ENCODE measurements around the gene POU2F3.

POU2F3 gene

DNA sequence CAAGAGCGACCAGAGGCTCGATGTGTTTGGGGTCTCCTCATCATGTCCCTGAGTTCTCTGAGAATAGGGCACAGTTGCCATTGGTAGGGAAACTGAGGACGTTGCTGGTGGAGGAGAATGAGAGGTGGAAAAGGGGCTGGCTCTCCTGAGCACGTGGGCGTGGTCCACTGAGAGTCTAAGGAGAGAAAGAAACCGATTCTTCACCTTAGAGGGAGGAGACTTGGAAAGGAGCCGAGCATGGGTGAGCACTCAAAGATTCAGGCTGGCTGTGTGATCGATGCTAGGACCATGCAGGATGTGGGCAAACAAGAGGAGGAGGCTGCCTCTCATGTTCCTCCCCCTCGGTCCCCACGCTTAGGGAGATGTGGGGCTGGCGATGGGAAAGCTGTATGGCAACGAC is 65.3 kb downstream of the POU2F3 start:
- no peak for DNase-seq
- intact Hi-C loops (cut with DNase I) = no loop called here

DNA sequence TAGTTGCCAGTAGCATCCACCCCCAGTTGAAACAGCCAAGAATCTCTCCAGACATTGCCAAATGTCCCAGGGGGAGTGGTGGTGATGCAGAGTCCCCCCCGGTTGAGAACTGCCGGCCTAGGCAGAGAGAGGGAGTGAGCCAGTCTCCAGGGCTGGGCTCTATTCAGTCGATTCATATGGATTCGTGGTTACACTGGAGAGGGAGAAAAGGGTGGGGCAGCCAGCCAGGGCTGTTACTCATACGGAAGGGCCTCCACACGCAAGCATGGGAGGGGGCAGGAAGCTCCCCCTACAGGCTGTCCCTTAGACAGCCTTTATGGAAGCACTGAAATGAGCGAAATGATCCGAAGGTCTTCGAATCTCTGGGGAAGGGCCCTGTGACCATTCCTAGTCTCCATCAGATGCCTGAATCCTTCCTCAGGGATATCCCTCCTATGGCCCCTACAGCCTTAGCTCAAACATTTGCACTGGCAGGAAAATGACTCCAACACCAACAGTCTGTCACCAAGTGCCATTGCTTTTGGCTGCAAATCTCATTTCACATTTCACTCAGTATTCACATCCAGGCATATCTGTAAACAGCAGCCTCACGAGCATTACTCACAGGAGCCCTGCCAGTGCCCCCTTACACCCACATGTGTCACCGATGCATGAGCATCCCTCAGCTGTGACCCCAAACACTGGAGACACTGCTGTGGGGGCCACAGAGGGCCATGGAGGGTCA is 66.7 kb downstream of the POU2F3 start:
- intact Hi-C loops (cut with DNase I) = no loop called here
- peak in 1 of 10 donors; percentile 35 for DNase-seq

- intact Hi-C loops (cut with DNase I) = no loop called here
- no peak for DNase-seq
Measured at GRCh38 chr11:120307476-120307875, 67.5 kb downstream of the POU2F3 start.

DNA sequence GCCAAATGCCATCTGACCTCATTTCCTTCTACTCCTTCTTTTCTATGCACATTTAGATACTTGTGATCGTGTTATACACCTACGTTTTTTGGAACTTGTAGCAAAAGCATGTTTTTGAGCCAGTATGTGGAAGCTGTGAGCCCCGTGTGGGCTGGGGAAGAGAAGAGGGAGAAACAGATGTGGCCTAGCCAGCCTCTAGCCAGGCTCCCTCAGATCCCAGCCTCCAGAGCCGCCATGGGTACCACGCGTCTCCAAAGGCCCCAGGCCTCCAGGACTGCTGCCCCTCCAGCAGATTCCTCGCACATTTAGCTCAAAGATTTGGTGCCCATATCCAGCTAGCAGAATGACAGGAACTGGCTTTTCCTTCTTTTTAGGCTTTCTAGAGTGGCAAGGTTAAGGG is 68.1 kb downstream of the POU2F3 start:
- intact Hi-C loops (cut with DNase I) = no loop called here
- DNase-seq = peak in 5 of 10 donors; percentile 22 to 90 (median 83)

GRCh38 chr11:120310870-120311269 is 70.9 kb downstream of the POU2F3 start:
- intact Hi-C loops (cut with DNase I) = no loop called here
- DNase-seq = no peak

- intact Hi-C loops (cut with DNase I) = no loop called here
- DNase-seq = no peak
Measured at GRCh38 chr11:120314861-120315260, 74.9 kb downstream of the POU2F3 start.

GRCh38 chr11:120316880-120317688 is 77.1 kb downstream of the POU2F3 start:
- intact Hi-C loops (cut with DNase I) = no loop called here
- DNase-seq = peak in 2 of 10 donors; percentile 23 to 75

GRCh38 chr11:120317689-120318480 is 77.9 kb downstream of the POU2F3 start:
- intact Hi-C loops (cut with DNase I) = no loop called here
- no peak for DNase-seq

GRCh38 chr11:120318906-120319305 is 79.0 kb downstream of the POU2F3 start:
- intact Hi-C loops (cut with DNase I) = no loop called here
- DNase-seq = no peak

DNA sequence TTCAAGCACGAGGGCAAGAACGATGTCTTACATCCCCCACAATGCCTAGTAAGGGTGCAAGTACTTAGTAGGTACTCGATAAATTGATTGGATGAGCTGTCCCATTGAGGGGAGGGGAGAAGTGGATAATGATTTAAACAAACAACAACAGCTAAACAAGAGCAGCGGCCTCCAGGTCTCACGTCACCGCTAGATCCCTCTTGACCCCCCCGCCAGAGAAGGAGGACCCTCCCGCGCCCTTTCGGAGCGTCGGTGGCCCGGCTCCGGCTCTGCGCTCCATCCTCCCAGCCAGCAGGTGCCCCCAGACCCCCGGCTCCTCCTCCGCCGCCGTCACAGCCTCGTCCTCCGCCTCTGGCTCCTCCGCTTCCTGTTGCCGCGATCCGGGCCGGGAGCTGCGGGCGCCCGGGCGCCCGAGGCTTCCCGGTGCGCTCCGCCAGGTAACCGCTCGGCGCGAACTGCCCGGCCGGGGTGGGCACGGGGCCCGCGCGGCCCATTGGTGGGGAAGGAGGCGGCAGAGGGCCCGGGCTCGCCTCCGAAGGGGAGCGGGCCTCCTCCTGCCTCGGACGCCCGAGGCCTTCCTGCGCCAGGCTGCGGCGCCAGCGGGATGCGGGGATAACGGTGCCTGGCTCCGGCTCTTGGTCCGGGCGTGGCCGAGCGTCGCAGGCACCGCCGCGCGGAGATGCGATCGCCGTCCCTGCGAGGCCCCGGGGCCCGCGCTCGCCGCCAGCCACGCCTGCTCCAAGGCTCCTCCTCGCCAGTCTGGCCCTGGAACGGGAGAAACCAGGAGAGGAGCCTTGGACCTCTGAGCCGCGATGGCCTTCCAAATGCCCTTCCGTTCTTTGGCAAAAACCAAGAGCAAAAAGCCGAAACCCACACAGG is 85.2 kb downstream of the POU2F3 start, which contains the start of gene TLCD5:
Gene TLCD5 (plus strand): TSS at position 368 of the 879 bp plus-strand sequence. CDS start 2,143 bp downstream, outside the sequence.
- intact Hi-C loops (cut with DNase I) = no loop called here
- DNase-seq = peak; percentile 42 to 95 (median 66)

DNA sequence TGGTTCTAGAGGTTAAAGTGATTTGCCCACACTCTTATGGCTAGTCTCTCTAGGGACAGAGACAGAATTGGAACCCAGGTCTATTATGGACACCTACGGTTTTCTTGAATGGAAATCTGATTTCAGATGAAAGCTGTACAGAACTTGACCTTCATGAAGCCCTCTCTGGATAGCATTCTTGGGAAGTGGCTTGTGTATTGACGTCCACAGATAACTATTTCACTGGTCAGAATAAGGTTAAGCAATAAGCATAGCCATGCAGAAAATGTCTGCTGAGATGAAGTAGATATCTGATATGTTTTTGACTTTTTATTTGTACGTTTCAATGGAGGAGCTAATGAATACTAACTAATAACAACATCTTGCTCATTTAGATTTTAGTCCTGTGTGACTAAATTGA is 86.3 kb downstream of the POU2F3 start:
- DNase-seq = no peak
- intact Hi-C loops (cut with DNase I) = no loop called here

- intact Hi-C loops (cut with DNase I) = no loop called here
Measured at GRCh38 chr11:120326845-120327281, 86.9 kb downstream of the POU2F3 start.

GRCh38 chr11:120327311-120327710 is 87.4 kb downstream of the POU2F3 start:
- intact Hi-C loops (cut with DNase I) = no loop called here
- DNase-seq = no peak

More at GRCh38 chr11:120326845-120327281, 86.9 kb downstream of the POU2F3 start:
- DNase-seq = no peak

DNA sequence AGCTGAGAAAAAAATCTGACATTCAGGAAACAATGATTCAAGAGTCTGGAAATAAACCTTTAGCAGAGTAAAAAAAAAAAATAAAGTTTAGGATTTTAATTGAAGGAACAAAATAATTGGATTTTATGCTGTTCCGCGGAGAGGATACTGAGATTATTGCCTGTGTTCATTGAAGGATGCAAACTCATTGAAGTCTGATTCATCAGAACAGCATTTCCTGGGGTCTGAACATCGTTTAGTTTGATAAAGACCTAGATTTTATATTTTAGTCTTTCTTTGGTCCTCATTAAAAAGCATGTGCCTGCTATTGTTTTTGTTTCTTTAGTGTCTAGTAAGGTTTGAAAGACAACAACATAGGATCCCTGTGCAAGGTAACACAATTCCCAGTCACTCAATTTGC is 89.6 kb downstream of the POU2F3 start:
- intact Hi-C loops (cut with DNase I) = no loop called here
- no peak for DNase-seq

DNA sequence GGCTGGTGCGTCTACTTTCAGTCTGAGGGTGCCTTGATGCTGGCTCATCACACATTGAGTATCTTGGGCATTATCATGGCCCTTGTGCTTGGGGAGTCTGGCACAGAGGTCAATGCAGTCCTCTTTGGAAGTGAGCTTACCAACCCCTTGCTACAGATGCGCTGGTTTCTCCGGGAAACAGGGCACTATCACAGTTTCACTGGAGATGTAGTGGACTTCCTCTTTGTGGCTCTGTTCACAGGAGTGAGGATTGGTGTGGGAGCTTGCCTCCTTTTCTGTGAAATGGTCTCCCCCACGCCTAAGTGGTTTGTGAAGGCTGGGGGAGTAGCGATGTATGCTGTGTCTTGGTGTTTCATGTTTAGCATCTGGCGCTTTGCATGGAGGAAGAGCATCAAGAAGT is 90.1 kb downstream of the POU2F3 start:
- DNase-seq = no peak
- intact Hi-C loops (cut with DNase I) = no loop called here

GRCh38 chr11:120331301-120331996 is 91.5 kb downstream of the POU2F3 start:
- intact Hi-C loops (cut with DNase I) = no loop called here
- no peak for DNase-seq

DNA sequence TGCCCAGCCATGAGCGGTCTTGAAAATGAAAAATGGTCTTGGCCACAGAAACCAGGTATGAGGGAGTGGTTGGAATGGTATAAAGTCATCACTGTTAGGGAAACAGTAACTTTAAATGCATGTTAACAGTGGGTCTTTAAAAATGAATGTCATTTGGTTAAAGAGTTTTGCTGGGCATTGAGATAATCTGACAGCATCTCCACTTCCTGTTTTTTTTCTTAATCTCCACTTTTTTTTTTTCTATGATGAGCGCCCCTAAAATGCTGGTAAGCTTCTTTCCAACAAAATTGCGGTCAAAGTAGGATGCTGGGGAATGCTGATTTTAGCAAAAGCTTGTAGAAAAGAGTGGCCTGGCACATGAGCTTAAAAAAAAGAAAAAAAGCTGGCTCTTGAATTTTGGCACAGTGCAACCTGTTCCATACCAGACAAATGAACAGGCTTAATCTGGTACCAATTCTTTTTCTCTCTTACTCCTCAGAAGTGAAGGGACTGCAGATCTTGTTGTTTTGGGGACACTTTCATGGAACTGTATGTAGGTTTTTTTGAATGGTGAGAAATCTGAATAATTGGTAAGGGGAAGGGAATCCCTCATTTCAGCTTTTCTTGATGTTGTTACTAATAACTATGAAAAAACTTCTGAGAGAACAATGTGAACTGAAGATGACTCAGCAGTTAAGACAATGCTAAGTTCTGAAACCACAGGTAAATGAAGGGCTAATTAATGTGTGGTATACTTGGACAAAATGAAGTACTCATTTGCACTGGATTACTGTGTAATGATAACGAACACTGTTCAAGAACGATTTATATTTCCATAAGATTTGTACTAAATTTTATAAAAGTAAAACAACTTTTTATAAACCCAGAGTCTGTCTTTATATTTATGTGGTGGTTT is 93.1 kb downstream of the POU2F3 start:
- intact Hi-C loops (cut with DNase I) = no loop called here
- no peak for DNase-seq

- no peak for DNase-seq
- intact Hi-C loops (cut with DNase I) = loop anchor here (2.0 kb wide), 1 partner anchor 177 kb away; the partner anchor contains the start of gene GRIK4
Measured at GRCh38 chr11:120333801-120334200, 93.9 kb downstream of the POU2F3 start.

Data from posterior cingulate gyrus (tissue), 11 donors.